Body of pancreas (tissue), 4 donors: ENCODE results near the gene ACOT7. TPM values are rescaled to one million over a fixed set of nuclear protein-coding genes. Genes with fewer than 3 reads are reported as not detected.

Experiments
- ATAC-seq: fragments of 150-250 bp; one replicate; pipeline ENCODE4 v1.9.1; 2016
- DNase-seq, 4 donors: peaks; one replicate each; pipeline ENCODE4 v3.0.0-alpha.2; 2019
- H3K27ac ChIP-seq, 4 donors: fragments of 200-600 bp; sonication (generic); 1 replicate in 3 of 4; 2 replicates in 1 of 4; pipeline versions ENCODE4 v1.5.1 to v1.6.1; 2016 to 2019; ENCODE audit warnings: mild to moderate bottlenecking in 1 of 4, mixed read lengths in 1 of 4, moderate library complexity in 1 of 4
- H3K27me3 ChIP-seq, 2 donors: fragments of 200-600 bp; sonication (generic); one replicate each; pipeline ENCODE4 v1.6.0; 2016; ENCODE audit warnings: mild to moderate bottlenecking in 1 of 2
- H3K36me3 ChIP-seq, 2 donors: fragments of 200-600 bp; sonication (generic); replicated peaks in 1 of 2; 2 replicates each; pipeline ENCODE4 v1.5.1; 2016; ENCODE audit warnings: low read depth in 2 of 2; ENCODE audit not compliant: insufficient read depth in 1 of 2
- H3K4me1 ChIP-seq: fragments of 200-600 bp; sonication (generic); one replicate; pipeline ENCODE4 v1.6.0; 2016
- H3K4me3 ChIP-seq, 2 donors: fragments of 200-600 bp; sonication (generic); 1 replicate in 1 of 2; 2 replicates in 1 of 2; pipeline ENCODE4 v1.5.1; 2016 to 2019
- H3K9me3 ChIP-seq, 3 donors: fragments of 200-600 bp; sonication (generic); 1 replicate in 2 of 3; 2 replicates in 1 of 3; pipeline ENCODE4 v1.5.1; 2016
- POLR2A ChIP-seq, 3 donors: fragments of 450-650 bp; IDR thresholded peaks; one replicate each; pipeline ENCODE4 v1.6.1; 2016; ENCODE audit warnings: antibody characterized with exemption in 3 of 3, mild to moderate bottlenecking in 2 of 3
- WGBS, 2 donors: methylation state at CpG; one replicate each; pipeline ENCODE4 v1.1.5; 2017; 5-methylcytosine and 5-hydroxymethylcytosine counted together
- intact Hi-C: fragments of 100-400 bp; cut with DNase I; formaldehyde crosslinking; loops from one replicate; pipeline ENCODE4 v1.15.1; 2023
- total RNA-seq, 2 donors: library from RNA; depleted of rRNA; stranded (reverse); fragments of >200 nt; gene quantifications; one replicate each; pipeline ENCODE4 v1.1.0, GENCODE V29; 2016
- TF ChIP-seq, protein P1 (sequence below), 7 experiments: fragments of 450-650 bp in 4 of 7; fragments of 200-600 bp in 3 of 7; sonication (generic) in 3 of 7; IDR thresholded peaks; one replicate each; pipeline ENCODE4 v1.5.1; 2016 to 2019; ENCODE audit warnings: antibody characterized with exemption in 7 of 7

Gene ACOT7
- total RNA-seq, 2 donors from 2014 or later = 6.0 to 33.0 TPM

DNA sequence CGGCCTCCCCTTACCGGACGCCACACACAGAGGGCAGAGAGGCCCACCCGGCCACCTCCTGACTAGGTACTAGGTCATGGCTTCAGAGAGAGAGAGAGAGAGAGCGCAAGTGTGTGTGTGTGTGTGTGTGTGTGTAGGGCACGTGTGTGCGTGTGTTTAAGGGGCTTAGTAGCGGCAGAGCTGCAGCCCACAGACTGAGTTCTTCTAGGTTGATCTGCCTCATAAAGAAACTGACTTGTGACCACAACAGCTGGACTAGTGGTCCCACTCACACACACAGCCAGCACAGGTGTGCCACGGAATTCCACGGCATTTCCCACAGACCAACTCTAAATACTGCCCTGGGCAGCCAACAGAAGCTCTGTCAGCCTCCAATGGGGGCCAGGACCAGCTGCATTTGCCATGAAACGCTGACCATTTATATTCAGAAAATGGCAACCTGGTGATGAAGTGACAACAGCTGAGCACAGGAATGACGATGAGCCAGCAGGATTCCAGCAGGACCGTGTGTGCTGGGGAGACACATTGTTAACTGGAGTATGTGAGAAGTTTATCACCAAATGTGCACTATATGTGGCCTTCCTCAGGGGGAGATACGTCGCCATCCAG lies 93.9 kb downstream of the ACOT7 start:
- no peaks in the 10 kb centered on the region for H3K36me3 ChIP-seq
- no peak for ATAC-seq
- DNase-seq = no peak
- TF ChIP-seq POLR2A (IDR thresholded peaks at IDR 0.05) = no peak
- TF ChIP-seq, protein P1, sequence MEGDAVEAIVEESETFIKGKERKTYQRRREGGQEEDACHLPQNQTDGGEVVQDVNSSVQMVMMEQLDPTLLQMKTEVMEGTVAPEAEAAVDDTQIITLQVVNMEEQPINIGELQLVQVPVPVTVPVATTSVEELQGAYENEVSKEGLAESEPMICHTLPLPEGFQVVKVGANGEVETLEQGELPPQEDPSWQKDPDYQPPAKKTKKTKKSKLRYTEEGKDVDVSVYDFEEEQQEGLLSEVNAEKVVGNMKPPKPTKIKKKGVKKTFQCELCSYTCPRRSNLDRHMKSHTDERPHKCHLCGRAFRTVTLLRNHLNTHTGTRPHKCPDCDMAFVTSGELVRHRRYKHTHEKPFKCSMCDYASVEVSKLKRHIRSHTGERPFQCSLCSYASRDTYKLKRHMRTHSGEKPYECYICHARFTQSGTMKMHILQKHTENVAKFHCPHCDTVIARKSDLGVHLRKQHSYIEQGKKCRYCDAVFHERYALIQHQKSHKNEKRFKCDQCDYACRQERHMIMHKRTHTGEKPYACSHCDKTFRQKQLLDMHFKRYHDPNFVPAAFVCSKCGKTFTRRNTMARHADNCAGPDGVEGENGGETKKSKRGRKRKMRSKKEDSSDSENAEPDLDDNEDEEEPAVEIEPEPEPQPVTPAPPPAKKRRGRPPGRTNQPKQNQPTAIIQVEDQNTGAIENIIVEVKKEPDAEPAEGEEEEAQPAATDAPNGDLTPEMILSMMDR (IDR thresholded peaks at IDR 0.05) = no peak
- intact Hi-C loops = no loop called here
- H3K27ac ChIP-seq = no peak overlapping the region
- H3K9me3 ChIP-seq = no peaks in the 10 kb centered on the region
- no peaks in the 10 kb centered on the region for H3K27me3 ChIP-seq
- no peaks in the 10 kb centered on the region for H3K4me1 ChIP-seq
- H3K4me3 ChIP-seq = no peak overlapping the region
- 94 to 95% methylated on average over 14 to 15 of the region's 15 CpGs for WGBS, 2 donors

DNA sequence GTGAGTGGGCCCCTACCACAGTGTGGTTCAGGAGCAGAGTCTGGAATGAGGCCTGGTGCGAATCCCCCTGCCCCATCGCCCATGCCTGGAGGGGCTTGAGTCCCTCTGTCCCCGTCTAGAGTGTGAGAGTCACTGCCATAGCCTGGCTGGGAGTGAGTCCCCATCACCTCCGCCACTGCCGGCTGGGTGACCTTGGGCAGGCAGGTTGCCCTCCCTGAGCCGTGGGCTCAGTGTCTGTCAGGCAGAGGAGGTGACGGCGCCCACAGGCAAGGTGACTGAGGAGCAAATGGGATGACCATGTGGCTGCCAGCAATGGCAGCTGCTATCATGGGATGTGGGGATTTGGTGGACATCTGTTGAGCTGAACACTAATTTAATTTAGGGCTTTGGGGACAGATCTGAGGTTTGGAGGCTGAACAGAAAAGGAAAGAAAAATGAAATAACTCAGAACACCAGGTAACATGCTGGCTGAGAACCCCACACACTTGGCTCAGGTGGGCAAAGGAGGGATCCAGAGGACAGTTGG lies 94.6 kb downstream of the ACOT7 start:
- H3K4me3 ChIP-seq = no peak overlapping the region
- no peaks in the 10 kb centered on the region for H3K27me3 ChIP-seq
- intact Hi-C loops = no loop called here
- no peaks in the 10 kb centered on the region for H3K9me3 ChIP-seq
- DNase-seq = no peak
- WGBS, 2 donors = 85 to 94% methylated on average over 8 of the region's 8 CpGs
- H3K27ac ChIP-seq = no peak overlapping the region
- no peaks in the 10 kb centered on the region for H3K4me1 ChIP-seq
- H3K36me3 ChIP-seq = no peaks in the 10 kb centered on the region
- ATAC-seq = no peak
- TF ChIP-seq POLR2A (IDR thresholded peaks at IDR 0.05) = no peak
- TF ChIP-seq, protein P1 (IDR thresholded peaks at IDR 0.05) = no peak

DNA sequence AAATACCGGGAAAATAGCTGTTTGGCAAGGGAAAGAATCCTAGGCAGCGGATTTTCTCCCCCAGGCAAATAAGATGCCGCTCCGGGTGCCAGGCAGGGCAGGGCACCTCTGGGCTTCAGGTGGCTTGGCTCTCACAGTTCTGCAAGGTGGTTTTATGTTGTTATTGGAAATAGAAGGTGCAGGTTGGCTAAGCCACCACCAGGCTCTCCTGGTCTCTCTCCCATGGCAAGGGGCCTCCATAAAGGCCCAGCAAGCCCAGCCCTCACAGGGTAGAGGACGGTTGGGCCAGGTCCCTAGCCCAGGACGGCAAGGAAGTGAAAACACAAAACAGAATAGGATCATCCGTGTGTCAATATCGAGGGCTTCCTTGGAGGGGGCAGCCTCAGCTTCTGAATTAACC lies 95.0 kb downstream of the ACOT7 start:
- no peaks in the 10 kb centered on the region for H3K4me1 ChIP-seq
- no peaks in the 10 kb centered on the region for H3K36me3 ChIP-seq
- DNase-seq (no peak), ATAC-seq (no peak)
- no peak overlapping the region for H3K27ac ChIP-seq
- intact Hi-C loops = no loop called here
- H3K27me3 ChIP-seq = no peaks in the 10 kb centered on the region
- H3K9me3 ChIP-seq = no peaks in the 10 kb centered on the region
- no peak overlapping the region for H3K4me3 ChIP-seq
- 95 to 96% methylated on average over 7 to 8 of the region's 8 CpGs for WGBS, 2 donors
- TF ChIP-seq, protein P1 (IDR thresholded peaks at IDR 0.05) = no peak
- TF ChIP-seq POLR2A (IDR thresholded peaks at IDR 0.05) = no peak

DNA sequence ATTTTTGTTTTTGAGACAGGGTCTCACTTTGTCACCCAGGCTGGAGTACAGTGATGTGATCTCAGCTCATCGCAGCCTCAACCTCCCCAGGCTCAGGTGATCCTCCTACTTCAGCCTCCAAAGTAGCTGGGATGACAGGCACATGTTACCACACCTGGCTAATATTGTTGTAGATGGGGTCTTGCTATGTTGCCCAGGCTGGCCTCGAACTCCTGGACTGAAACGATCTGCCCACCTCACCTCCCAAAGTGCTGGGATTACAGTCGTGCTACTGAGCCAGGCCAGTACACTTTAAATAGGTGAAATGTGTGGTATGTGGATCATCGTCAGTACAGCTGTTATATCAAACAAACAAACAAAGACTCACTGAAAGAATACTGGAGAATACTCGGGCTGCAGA lies 97.7 kb downstream of the ACOT7 start:
- DNase-seq (no peak), ATAC-seq (no peak)
- Histone ChIP-seq H3K4me1 (no peaks in the 10 kb centered on the region), H3K27me3 (no peaks in the 10 kb centered on the region), H3K9me3 (no peaks in the 10 kb centered on the region), H3K4me3 (no peak overlapping the region), H3K36me3 (no peaks in the 10 kb centered on the region), H3K27ac (no peak overlapping the region)
- TF ChIP-seq POLR2A (IDR thresholded peaks at IDR 0.05) = no peak
- TF ChIP-seq, protein P1 (IDR thresholded peaks at IDR 0.05) = no peak
- WGBS, 2 donors = 85 to 89% methylated on average over 6 of the region's 6 CpGs
- intact Hi-C loops = no loop called here
